ENCODE results near the gene PCED1B. TPM values are rescaled to one million over a fixed set of nuclear protein-coding genes. Genes with fewer than 3 reads are reported as not detected.
"Not testable (repeated sequence)": the region's sequence is repeated elsewhere in the genome, so short reads cannot be mapped to it uniquely, and the experiment has no call there.

Gene PCED1B
- total RNA-seq, 1 experiment from 2014 or later = 22.8 TPM

GRCh38 chr12:47111854-47112253 is 32.4 kb downstream of the PCED1B start:
- Histone ChIP-seq H3K79me2 (ENCODE audit: low read length) (no peaks in the 10 kb centered on the region), H3K27ac (ENCODE audit: low read length) (no peak overlapping the region), H3K36me3 (ENCODE audit: insufficient read depth, low read length) (no peaks in the 10 kb centered on the region), H3K4me3 (ENCODE audit: low read length) (no peak overlapping the region), H3K9ac (ENCODE audit: low read length) (no peak overlapping the region), H3K9me2 (replicated peaks; ENCODE audit: insufficient read depth, low read length) (no peaks in the 10 kb centered on the region), H3K27me3 (ENCODE audit: low read length) (no peaks in the 10 kb centered on the region), H3K4me1 (ENCODE audit: low read length) (no peaks in the 10 kb centered on the region), H3K4me2 (ENCODE audit: low read depth, low read length, poor library complexity, severe bottlenecking) (no peak overlapping the region), H3K9me3 (ENCODE audit: low read length) (no peaks in the 10 kb centered on the region), H4K20me1 (ENCODE audit: insufficient read depth, low read depth, low read length) (no peaks in the 10 kb centered on the region), H2AFZ (ENCODE audit: low read length) (no peak overlapping the region)
- DNase-seq = no peak

- H3K27me3 ChIP-seq (ENCODE audit: low read length) = no peaks in the 10 kb centered on the region
- H3K36me3 ChIP-seq (ENCODE audit: insufficient read depth, low read length) = no peaks in the 10 kb centered on the region
- no peaks in the 10 kb centered on the region for H3K79me2 ChIP-seq (ENCODE audit: low read length)
- no peak overlapping the region for H3K4me2 ChIP-seq (ENCODE audit: low read depth, low read length, poor library complexity, severe bottlenecking)
- H3K9me3 ChIP-seq (ENCODE audit: low read length) = no peaks in the 10 kb centered on the region
- H4K20me1 ChIP-seq (ENCODE audit: insufficient read depth, low read depth, low read length) = no peaks in the 10 kb centered on the region
- H3K4me1 ChIP-seq (ENCODE audit: low read length) = no peaks in the 10 kb centered on the region
- DNase-seq = no peak
- H3K27ac ChIP-seq (ENCODE audit: low read length) = no peak overlapping the region
- H3K9ac ChIP-seq (ENCODE audit: low read length) = no peak overlapping the region
- H2AFZ ChIP-seq (ENCODE audit: low read length) = no peak overlapping the region
- H3K4me3 ChIP-seq (ENCODE audit: low read length) = no peak overlapping the region
- H3K9me2 ChIP-seq (replicated peaks; ENCODE audit: insufficient read depth, low read length) = no peaks in the 10 kb centered on the region
Measured at GRCh38 chr12:47112679-47113078, 33.3 kb downstream of the PCED1B start.

DNA sequence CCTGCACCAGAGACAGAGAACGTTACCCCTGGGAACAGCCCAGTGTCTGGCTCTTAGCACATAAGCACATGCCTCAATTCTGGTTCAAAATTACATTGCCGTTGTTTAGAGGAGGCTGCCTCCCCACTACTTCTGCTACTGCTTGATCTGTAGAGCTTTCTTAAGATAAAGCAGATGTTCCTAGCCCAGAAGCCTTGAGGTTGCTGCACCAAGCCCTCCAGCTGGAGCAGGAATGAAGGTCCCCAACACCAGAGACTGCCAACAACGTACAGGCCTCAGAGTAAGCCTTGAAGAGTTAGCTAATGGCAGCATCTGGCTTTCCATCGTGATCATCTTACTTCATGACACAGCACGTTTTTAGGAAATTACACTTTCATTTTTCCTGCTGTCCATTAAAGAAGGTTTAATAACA is 35.1 kb downstream of the PCED1B start:
- no peak overlapping the region for H2AFZ ChIP-seq (ENCODE audit: low read length)
- H4K20me1 ChIP-seq (ENCODE audit: insufficient read depth, low read depth, low read length) = no peaks in the 10 kb centered on the region

GRCh38 chr12:47117305-47117704 is 37.9 kb downstream of the PCED1B start:
- not testable (repeated sequence) for H3K36me3 ChIP-seq (ENCODE audit: insufficient read depth, low read length); H3K9me2 ChIP-seq (replicated peaks; ENCODE audit: insufficient read depth, low read length); H3K4me2 ChIP-seq (ENCODE audit: low read depth, low read length, poor library complexity, severe bottlenecking); H3K4me3 ChIP-seq (ENCODE audit: low read length); H3K27me3 ChIP-seq (ENCODE audit: low read length); H4K20me1 ChIP-seq (ENCODE audit: insufficient read depth, low read depth, low read length); H3K9me3 ChIP-seq (ENCODE audit: low read length); H3K4me1 ChIP-seq (ENCODE audit: low read length); H2AFZ ChIP-seq (ENCODE audit: low read length); DNase-seq; H3K27ac ChIP-seq (ENCODE audit: low read length); H3K9ac ChIP-seq (ENCODE audit: low read length); H3K79me2 ChIP-seq (ENCODE audit: low read length)

More for the DNA sequence above, 35.1 kb downstream of the PCED1B start:
- Histone ChIP-seq H3K4me3 (ENCODE audit: low read length) (no peak overlapping the region), H3K27me3 (ENCODE audit: low read length) (no peaks in the 10 kb centered on the region), H3K79me2 (ENCODE audit: low read length) (no peaks in the 10 kb centered on the region), H3K4me2 (ENCODE audit: low read depth, low read length, poor library complexity, severe bottlenecking) (no peak overlapping the region), H3K9me2 (replicated peaks; ENCODE audit: insufficient read depth, low read length) (no peaks in the 10 kb centered on the region), H3K36me3 (ENCODE audit: insufficient read depth, low read length) (no peaks in the 10 kb centered on the region), H3K9ac (ENCODE audit: low read length) (no peak overlapping the region), H3K9me3 (ENCODE audit: low read length) (no peaks in the 10 kb centered on the region), H3K27ac (ENCODE audit: low read length) (no peak overlapping the region), H3K4me1 (ENCODE audit: low read length) (no peaks in the 10 kb centered on the region)
- DNase-seq = no peak

DNA sequence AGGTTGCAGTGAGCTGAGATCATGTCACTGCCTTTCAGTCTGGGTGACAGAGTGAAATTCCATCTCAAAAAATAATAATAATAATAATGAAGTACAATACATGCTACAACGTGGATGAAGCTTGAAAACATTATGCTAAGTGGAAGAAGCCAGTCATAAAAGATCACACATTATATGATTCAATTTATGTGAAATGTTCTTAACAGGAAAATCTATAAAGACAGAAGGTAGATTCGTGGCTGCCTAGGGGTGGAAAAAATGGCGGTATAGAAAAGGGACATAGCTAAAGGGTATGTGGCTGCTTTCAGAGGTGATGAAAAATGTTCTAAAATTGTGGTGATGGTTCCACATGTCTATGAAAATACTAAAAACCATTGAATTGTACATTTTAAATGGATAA is 41.3 kb downstream of the PCED1B start:
- no peak for DNase-seq
- Histone ChIP-seq H2AFZ (ENCODE audit: low read length) (no peak overlapping the region), H3K4me2 (ENCODE audit: low read depth, low read length, poor library complexity, severe bottlenecking) (no peak overlapping the region), H3K36me3 (ENCODE audit: insufficient read depth, low read length) (no peaks in the 10 kb centered on the region), H3K9me3 (ENCODE audit: low read length) (no peaks in the 10 kb centered on the region), H3K9me2 (replicated peaks; ENCODE audit: insufficient read depth, low read length) (no peaks in the 10 kb centered on the region), H3K79me2 (ENCODE audit: low read length) (no peaks in the 10 kb centered on the region), H4K20me1 (ENCODE audit: insufficient read depth, low read depth, low read length) (no peaks in the 10 kb centered on the region), H3K4me3 (ENCODE audit: low read length) (no peak overlapping the region), H3K4me1 (ENCODE audit: low read length) (no peaks in the 10 kb centered on the region; the same call in 1 of the 2 replicates), H3K27ac (ENCODE audit: low read length) (no peak overlapping the region), H3K9ac (ENCODE audit: low read length) (no peak overlapping the region), H3K27me3 (ENCODE audit: low read length) (peaks cover 5% of the 10 kb centered on the region; the same call in 1 of the 2 replicates)

GRCh38 chr12:47121146-47121545 is 41.7 kb downstream of the PCED1B start:
- H3K4me1 ChIP-seq (ENCODE audit: low read length) = no peaks in the 10 kb centered on the region; the same call in 1 of the 2 replicates
- no peak overlapping the region for H3K4me2 ChIP-seq (ENCODE audit: low read depth, low read length, poor library complexity, severe bottlenecking)
- H3K36me3 ChIP-seq (ENCODE audit: insufficient read depth, low read length) = no peaks in the 10 kb centered on the region
- H3K9me2 ChIP-seq (replicated peaks; ENCODE audit: insufficient read depth, low read length) = no peaks in the 10 kb centered on the region
- DNase-seq = no peak
- no peak overlapping the region for H3K9ac ChIP-seq (ENCODE audit: low read length)
- H2AFZ ChIP-seq (ENCODE audit: low read length) = no peak overlapping the region
- no peaks in the 10 kb centered on the region for H3K9me3 ChIP-seq (ENCODE audit: low read length)
- no peaks in the 10 kb centered on the region for H3K79me2 ChIP-seq (ENCODE audit: low read length)
- H4K20me1 ChIP-seq (ENCODE audit: insufficient read depth, low read depth, low read length) = no peaks in the 10 kb centered on the region
- H3K4me3 ChIP-seq (ENCODE audit: low read length) = no peak overlapping the region
- peaks cover 5% of the 10 kb centered on the region; the same call in 1 of the 2 replicates for H3K27me3 ChIP-seq (ENCODE audit: low read length)
- no peak overlapping the region for H3K27ac ChIP-seq (ENCODE audit: low read length)

DNA sequence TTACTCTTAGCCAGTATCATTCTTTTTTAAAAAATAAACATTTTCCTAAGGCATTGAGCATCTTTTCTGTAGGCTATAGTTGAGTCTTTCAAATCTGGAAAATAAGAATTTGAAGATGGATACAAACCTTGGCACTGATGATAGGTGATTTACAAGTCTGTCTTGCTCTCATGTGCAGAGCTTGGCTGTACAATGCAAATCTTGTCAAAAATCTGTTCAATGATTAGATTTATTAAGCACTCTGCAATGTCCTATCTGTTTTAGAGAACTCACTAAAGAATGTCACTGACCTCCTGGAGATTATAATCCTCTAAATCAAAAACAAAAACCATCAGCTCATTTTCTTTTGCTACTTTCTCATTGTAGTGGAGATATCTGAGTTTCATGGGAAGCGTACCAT is 43.2 kb downstream of the PCED1B start:
- H3K9me2 ChIP-seq (replicated peaks; ENCODE audit: insufficient read depth, low read length) = no peaks in the 10 kb centered on the region
- H3K4me1 ChIP-seq (ENCODE audit: low read length) = no peaks in the 10 kb centered on the region; the same call in 1 of the 2 replicates
- DNase-seq = no peak
- H3K27me3 ChIP-seq (ENCODE audit: low read length) = peaks cover 5% of the 10 kb centered on the region; the same call in 1 of the 2 replicates
- H3K79me2 ChIP-seq (ENCODE audit: low read length) = no peaks in the 10 kb centered on the region
- H3K27ac ChIP-seq (ENCODE audit: low read length) = no peak overlapping the region
- no peaks in the 10 kb centered on the region for H3K9me3 ChIP-seq (ENCODE audit: low read length)
- H3K9ac ChIP-seq (ENCODE audit: low read length) = no peak overlapping the region
- no peaks in the 10 kb centered on the region for H3K36me3 ChIP-seq (ENCODE audit: insufficient read depth, low read length)
- no peak overlapping the region for H2AFZ ChIP-seq (ENCODE audit: low read length)
- H3K4me2 ChIP-seq (ENCODE audit: low read depth, low read length, poor library complexity, severe bottlenecking) = no peak overlapping the region
- no peaks in the 10 kb centered on the region for H4K20me1 ChIP-seq (ENCODE audit: insufficient read depth, low read depth, low read length)
- H3K4me3 ChIP-seq (ENCODE audit: low read length) = no peak overlapping the region

DNA sequence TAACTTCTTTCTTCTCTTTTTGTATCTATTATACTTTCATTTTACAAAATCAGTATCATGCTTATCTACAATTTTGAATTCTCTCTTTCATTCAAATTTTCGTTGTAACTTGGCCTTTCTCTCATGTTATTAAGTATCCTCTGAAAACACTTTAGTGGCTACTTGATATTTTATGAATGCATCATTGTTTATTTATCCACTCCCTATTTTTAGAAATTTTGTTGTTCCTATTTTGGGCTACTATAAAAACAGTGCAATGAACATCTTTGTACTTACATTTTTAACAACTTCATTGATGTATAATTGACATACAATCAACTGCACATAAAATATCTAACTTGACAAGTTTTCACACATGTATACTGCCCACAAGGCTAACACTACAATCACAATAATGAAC is 44.3 kb downstream of the PCED1B start:
- H3K4me1 ChIP-seq (ENCODE audit: low read length) = no peaks in the 10 kb centered on the region; the same call in 1 of the 2 replicates
- H3K9me2 ChIP-seq (replicated peaks; ENCODE audit: insufficient read depth, low read length) = no peaks in the 10 kb centered on the region
- H3K27me3 ChIP-seq (ENCODE audit: low read length) = peaks cover 5% of the 10 kb centered on the region; the same call in 1 of the 2 replicates
- H3K27ac ChIP-seq (ENCODE audit: low read length) = no peak overlapping the region
- no peaks in the 10 kb centered on the region for H3K36me3 ChIP-seq (ENCODE audit: insufficient read depth, low read length)
- no peak overlapping the region for H3K9ac ChIP-seq (ENCODE audit: low read length)
- no peak overlapping the region for H3K4me2 ChIP-seq (ENCODE audit: low read depth, low read length, poor library complexity, severe bottlenecking)
- H3K9me3 ChIP-seq (ENCODE audit: low read length) = no peaks in the 10 kb centered on the region
- no peak overlapping the region for H3K4me3 ChIP-seq (ENCODE audit: low read length)
- DNase-seq = no peak
- H3K79me2 ChIP-seq (ENCODE audit: low read length) = no peaks in the 10 kb centered on the region
- no peak overlapping the region for H2AFZ ChIP-seq (ENCODE audit: low read length)
- H4K20me1 ChIP-seq (ENCODE audit: insufficient read depth, low read depth, low read length) = no peaks in the 10 kb centered on the region

DNA sequence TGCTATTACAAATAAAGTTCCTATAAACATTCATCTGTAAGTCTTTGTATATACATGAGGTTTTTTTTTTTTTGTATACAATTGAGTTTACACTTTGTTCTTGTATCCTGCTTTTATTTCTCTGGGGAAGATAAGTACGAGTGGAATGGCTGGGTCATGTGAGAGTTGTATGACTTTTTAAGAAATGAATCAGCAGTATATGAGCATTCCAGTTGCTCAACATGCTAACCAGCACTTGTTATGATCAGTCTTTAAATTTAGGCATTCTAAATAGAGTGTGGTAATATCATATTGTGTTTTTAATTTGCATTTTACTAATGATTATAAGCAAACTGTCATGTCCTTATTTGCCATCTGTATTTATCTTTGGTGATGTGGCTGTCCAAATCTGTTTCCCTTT is 45.0 kb downstream of the PCED1B start:
- Histone ChIP-seq H2AFZ (ENCODE audit: low read length) (no peak overlapping the region), H3K4me1 (ENCODE audit: low read length) (no peaks in the 10 kb centered on the region; the same call in 1 of the 2 replicates), H3K9me3 (ENCODE audit: low read length) (no peaks in the 10 kb centered on the region), H3K27me3 (ENCODE audit: low read length) (peaks cover 5% of the 10 kb centered on the region; the same call in 1 of the 2 replicates), H3K27ac (ENCODE audit: low read length) (no peak overlapping the region), H3K4me2 (ENCODE audit: low read depth, low read length, poor library complexity, severe bottlenecking) (no peak overlapping the region), H3K4me3 (ENCODE audit: low read length) (no peak overlapping the region), H4K20me1 (ENCODE audit: insufficient read depth, low read depth, low read length) (no peaks in the 10 kb centered on the region), H3K9me2 (replicated peaks; ENCODE audit: insufficient read depth, low read length) (no peaks in the 10 kb centered on the region), H3K36me3 (ENCODE audit: insufficient read depth, low read length) (no peaks in the 10 kb centered on the region), H3K79me2 (ENCODE audit: low read length) (no peaks in the 10 kb centered on the region), H3K9ac (ENCODE audit: low read length) (no peak overlapping the region)
- no peak for DNase-seq
